Keratinocyte (primary cell): ENCODE data around the gene LMNA.

Source experiments
- CTCF ChIP-seq, 3 experiments: IDR thresholded peaks in 1 of 3; conservative IDR thresholded peaks in 1 of 3; optimal IDR thresholded peaks in 1 of 3; 2 replicates in 2 of 3; 3 replicates in 1 of 3; pipeline versions ENCODE3 to v1.5.1; 2011; ENCODE audit warnings: low read length in 3 of 3, mild to moderate bottlenecking in 3 of 3, moderate library complexity in 2 of 3, control low read depth in 1 of 3, inconsistent platforms in 1 of 3; ENCODE audit not compliant: insufficient read depth in 2 of 3; ENCODE audit errors: extremely low read depth in 1 of 3
- EZH2 ChIP-seq: IDR thresholded peaks from one replicate; pipeline ENCODE4 v1.6.1; 2012; ENCODE audit warnings: inconsistent platforms, mild to moderate bottlenecking, low read length, moderate library complexity

GRCh38 chr1:156145650-156146019 is 31.1 kb downstream of the LMNA start:
- no peak for TF ChIP-seq EZH2
- no peak for TF ChIP-seq CTCF (optimal IDR thresholded peaks at IDR 0.05 in 1 of 3, IDR thresholded peaks at IDR 0.05 in 1 of 3, conservative IDR thresholded peaks at IDR 0.05 in 1 of 3; ENCODE audit: extremely low read depth in 1 of 3, insufficient read depth in 2 of 3, low read length in 3 of 3)
